HepG2 (cell line): ENCODE results near the gene HIVEP2. TPM values are rescaled to one million over a fixed set of nuclear protein-coding genes. Genes with fewer than 3 reads are reported as not detected.

Experiments
- MYC ChIP-seq: sonication (generic); formaldehyde crosslinking; IDR thresholded peaks from 2 replicates; pipeline ENCODE4 v1.9.0; 2021; ENCODE audit warnings: missing genetic modification reagents, borderline replicate concordance
- PAXIP1 ChIP-seq: sonication (generic); formaldehyde crosslinking; conservative IDR thresholded peaks from 2 replicates; pipeline ENCODE4 v1.4.0; 2020; ENCODE audit warnings: mild to moderate bottlenecking, missing genetic modification reagents, moderate library complexity
- POLR2AphosphoS5 ChIP-seq: IDR thresholded peaks from 2 replicates; pipeline ENCODE4 v1.6.1; 2012; ENCODE audit warnings: low read depth, low read length
- REST ChIP-seq, 2 experiments: IDR thresholded peaks; 2 replicates each; pipeline ENCODE4 v1.6.1; 2011 to 2012; ENCODE audit warnings: low read length in 2 of 2, borderline replicate concordance in 1 of 2, low read depth in 1 of 2, mild to moderate bottlenecking in 1 of 2, moderate library complexity in 1 of 2
- ZNF326 ChIP-seq: sonication (generic); formaldehyde crosslinking; IDR thresholded peaks from 2 replicates; pipeline ENCODE4 v1.4.0; 2020; ENCODE audit warnings: missing genetic modification reagents, borderline replicate concordance
- ZNF33A ChIP-seq: sonication (generic); formaldehyde crosslinking; IDR thresholded peaks from 2 replicates; pipeline ENCODE4 v1.5.1; 2020; ENCODE audit warnings: missing genetic modification reagents, mild to moderate bottlenecking, moderate library complexity, borderline replicate concordance
- ZNF589 ChIP-seq: sonication (generic); formaldehyde crosslinking; conservative IDR thresholded peaks from 2 replicates; pipeline ENCODE4 v1.8.0; 2022; ENCODE audit warnings: mild to moderate bottlenecking, moderate library complexity, missing genetic modification reagents
- polyA plus RNA-seq, 8 experiments: library from polyadenylated mRNA; depleted of rRNA in 3 of 8; stranded (reverse) in 7 of 8; unstranded in 1 of 8; fragments of >200 nt; fragmentation: Illumina TruSeq in 4 of 8; extraction: Trizol in 4 of 8; gene quantifications; 2 replicates each; pipeline versions ENCODE4 v1.2.1 to v1.2.3, GENCODE V29; 2011 to 2016; ENCODE audit warnings: low read depth in 4 of 8, missing spikeins in 1 of 8, mixed read lengths in 1 of 8; ENCODE audit not compliant: insufficient read depth in 1 of 8
- total RNA-seq, 5 experiments: library from RNA; depleted of rRNA; stranded (reverse); fragments of >200 nt; fragmentation: Illumina TruSeq; extraction: Trizol; gene quantifications; 2 replicates each; pipeline ENCODE4 v1.2.3, GENCODE V29; 2016; ENCODE audit warnings: low read depth in 1 of 5
- TF ChIP-seq, protein P1 (sequence below): IDR thresholded peaks from 2 replicates; pipeline ENCODE4 v1.6.1; 2016; ENCODE audit warnings: low read depth
- TF ChIP-seq, protein P2 (sequence below): sonication (generic); formaldehyde crosslinking; IDR thresholded peaks from 2 replicates; pipeline ENCODE4 v1.8.0; 2022; ENCODE audit warnings: missing genetic modification reagents, mild to moderate bottlenecking, moderate library complexity, borderline replicate concordance
- TF ChIP-seq, protein P3 (sequence below): sonication (generic); formaldehyde crosslinking; IDR thresholded peaks from 2 replicates; pipeline ENCODE4 v1.4.0; 2020; ENCODE audit warnings: missing genetic modification reagents, borderline replicate concordance

The HIVEP2 gene
- total and polyA plus RNA-seq, 2 of the 13 experiments (the other 11 are each of a cell fraction or from before 2014, with no cell fraction given) = 3.4 to 12.9 TPM

- TF ChIP-seq ZNF33A (CRISPR knock-in tag) (no peak), ZNF589 (no peak), ZNF326 (CRISPR knock-in tag) (no peak), REST (IDR thresholded peaks at IDR 0.05; ENCODE audit: borderline replicate concordance in 1 of 2, low read depth in 1 of 2, low read length in 2 of 2) (no peak; a peak in 1 of 4 replicates), POLR2AphosphoS5 (peak; percentile 19; the same call in 1 of the 2 replicates), PAXIP1 (CRISPR knock-in tag) (no peak; the same call in 1 of the 2 replicates), MYC (CRISPR knock-in tag) (peak; percentile 59; the same call in 1 of the 2 replicates)
- TF ChIP-seq, protein P1, sequence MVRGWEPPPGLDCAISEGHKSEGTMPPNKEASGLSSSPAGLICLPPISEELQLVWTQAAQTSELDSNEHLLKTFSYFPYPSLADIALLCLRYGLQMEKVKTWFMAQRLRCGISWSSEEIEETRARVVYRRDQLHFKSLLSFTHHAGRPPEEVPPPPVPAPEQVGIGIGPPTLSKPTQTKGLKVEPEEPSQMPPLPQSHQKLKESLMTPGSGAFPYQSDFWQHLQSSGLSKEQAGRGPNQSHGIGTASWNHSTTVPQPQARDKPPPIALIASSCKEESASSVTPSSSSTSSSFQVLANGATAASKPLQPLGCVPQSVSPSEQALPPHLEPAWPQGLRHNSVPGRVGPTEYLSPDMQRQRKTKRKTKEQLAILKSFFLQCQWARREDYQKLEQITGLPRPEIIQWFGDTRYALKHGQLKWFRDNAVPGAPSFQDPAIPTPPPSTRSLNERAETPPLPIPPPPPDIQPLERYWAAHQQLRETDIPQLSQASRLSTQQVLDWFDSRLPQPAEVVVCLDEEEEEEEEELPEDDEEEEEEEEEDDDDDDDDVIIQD (CRISPR knock-in tag) = peak; percentile 56; the same call in 1 of the 2 replicates
- TF ChIP-seq, protein P2, sequence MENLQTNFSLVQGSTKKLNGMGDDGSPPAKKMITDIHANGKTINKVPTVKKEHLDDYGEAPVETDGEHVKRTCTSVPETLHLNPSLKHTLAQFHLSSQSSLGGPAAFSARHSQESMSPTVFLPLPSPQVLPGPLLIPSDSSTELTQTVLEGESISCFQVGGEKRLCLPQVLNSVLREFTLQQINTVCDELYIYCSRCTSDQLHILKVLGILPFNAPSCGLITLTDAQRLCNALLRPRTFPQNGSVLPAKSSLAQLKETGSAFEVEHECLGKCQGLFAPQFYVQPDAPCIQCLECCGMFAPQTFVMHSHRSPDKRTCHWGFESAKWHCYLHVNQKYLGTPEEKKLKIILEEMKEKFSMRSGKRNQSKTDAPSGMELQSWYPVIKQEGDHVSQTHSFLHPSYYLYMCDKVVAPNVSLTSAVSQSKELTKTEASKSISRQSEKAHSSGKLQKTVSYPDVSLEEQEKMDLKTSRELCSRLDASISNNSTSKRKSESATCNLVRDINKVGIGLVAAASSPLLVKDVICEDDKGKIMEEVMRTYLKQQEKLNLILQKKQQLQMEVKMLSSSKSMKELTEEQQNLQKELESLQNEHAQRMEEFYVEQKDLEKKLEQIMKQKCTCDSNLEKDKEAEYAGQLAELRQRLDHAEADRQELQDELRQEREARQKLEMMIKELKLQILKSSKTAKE (CRISPR knock-in tag) = peak; percentile 50; the same call in 1 of the 2 replicates
- TF ChIP-seq, protein P3, sequence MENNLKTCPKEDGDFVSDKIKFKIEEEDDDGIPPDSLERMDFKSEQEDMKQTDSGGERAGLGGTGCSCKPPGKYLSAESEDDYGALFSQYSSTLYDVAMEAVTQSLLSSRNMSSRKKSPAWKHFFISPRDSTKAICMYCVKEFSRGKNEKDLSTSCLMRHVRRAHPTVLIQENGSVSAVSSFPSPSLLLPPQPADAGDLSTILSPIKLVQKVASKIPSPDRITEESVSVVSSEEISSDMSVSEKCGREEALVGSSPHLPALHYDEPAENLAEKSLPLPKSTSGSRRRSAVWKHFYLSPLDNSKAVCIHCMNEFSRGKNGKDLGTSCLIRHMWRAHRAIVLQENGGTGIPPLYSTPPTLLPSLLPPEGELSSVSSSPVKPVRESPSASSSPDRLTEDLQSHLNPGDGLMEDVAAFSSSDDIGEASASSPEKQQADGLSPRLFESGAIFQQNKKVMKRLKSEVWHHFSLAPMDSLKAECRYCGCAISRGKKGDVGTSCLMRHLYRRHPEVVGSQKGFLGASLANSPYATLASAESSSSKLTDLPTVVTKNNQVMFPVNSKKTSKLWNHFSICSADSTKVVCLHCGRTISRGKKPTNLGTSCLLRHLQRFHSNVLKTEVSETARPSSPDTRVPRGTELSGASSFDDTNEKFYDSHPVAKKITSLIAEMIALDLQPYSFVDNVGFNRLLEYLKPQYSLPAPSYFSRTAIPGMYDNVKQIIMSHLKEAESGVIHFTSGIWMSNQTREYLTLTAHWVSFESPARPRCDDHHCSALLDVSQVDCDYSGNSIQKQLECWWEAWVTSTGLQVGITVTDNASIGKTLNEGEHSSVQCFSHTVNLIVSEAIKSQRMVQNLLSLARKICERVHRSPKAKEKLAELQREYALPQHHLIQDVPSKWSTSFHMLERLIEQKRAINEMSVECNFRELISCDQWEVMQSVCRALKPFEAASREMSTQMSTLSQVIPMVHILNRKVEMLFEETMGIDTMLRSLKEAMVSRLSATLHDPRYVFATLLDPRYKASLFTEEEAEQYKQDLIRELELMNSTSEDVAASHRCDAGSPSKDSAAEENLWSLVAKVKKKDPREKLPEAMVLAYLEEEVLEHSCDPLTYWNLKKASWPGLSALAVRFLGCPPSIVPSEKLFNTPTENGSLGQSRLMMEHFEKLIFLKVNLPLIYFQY (CRISPR knock-in tag) = no peak; the same call in 1 of the 2 replicates
Measured at GRCh38 chr6:142946181-142946923, 1.4 kb upstream of the HIVEP2 start (continued).
